Activated naive CD4-positive, alpha-beta T cell treated with anti-CD3 and anti-CD28 coated beads, Interleukin-2, amount 10 ng/mL, durations not matched to agents 7 days and 5 days (primary cell): ENCODE measurements around the gene OR5A2.
"Not testable (repeated sequence)": the region's sequence is repeated elsewhere in the genome, so short reads cannot be mapped to it uniquely, and the experiment has no call there.

Source experiments
- CTCF ChIA-PET: fragments of 350-600 bp; sonication (Branson Sonifier 250); formaldehyde crosslinking; loops from one replicate; lab custom pipeline; 2021; ENCODE audit warnings: antibody characterized with exemption; lab: Charles Lee
- DNase-seq: peaks from one replicate; pipeline ENCODE4 v3.0.0-alpha.2; 2020
- H3K27ac Mint-ChIP-seq: one replicate; pipeline ENCODE4 v1.8.0; 2021; ENCODE audit warnings: mild to moderate bottlenecking, moderate library complexity, mixed read lengths
- H3K27me3 Mint-ChIP-seq: one replicate; pipeline ENCODE4 v1.8.0; 2021; ENCODE audit warnings: mild to moderate bottlenecking, mixed read lengths
- H3K36me3 Mint-ChIP-seq: one replicate; pipeline ENCODE4 v1.8.0; 2021; ENCODE audit warnings: mixed read lengths
- H3K4me1 Mint-ChIP-seq: one replicate; pipeline ENCODE4 v1.8.0; 2021; ENCODE audit warnings: mixed read lengths
- H3K4me3 Mint-ChIP-seq: one replicate; pipeline ENCODE4 v1.8.0; 2021; ENCODE audit warnings: mild to moderate bottlenecking, moderate library complexity, mixed read lengths
- H3K9me3 Mint-ChIP-seq: one replicate; pipeline ENCODE4 v1.8.0; 2021; ENCODE audit warnings: mixed read lengths

The OR5A2 gene, protein sequence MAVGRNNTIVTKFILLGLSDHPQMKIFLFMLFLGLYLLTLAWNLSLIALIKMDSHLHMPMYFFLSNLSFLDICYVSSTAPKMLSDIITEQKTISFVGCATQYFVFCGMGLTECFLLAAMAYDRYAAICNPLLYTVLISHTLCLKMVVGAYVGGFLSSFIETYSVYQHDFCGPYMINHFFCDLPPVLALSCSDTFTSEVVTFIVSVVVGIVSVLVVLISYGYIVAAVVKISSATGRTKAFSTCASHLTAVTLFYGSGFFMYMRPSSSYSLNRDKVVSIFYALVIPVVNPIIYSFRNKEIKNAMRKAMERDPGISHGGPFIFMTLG

GRCh38 chr11:59426361-59427067 lies at the start of gene OR5A2:
OR5A2 (minus strand) TSS chr11:59426413; CDS start chr11:59422953, 3,460 bp downstream.
- Mint-ChIP-seq H3K36me3 (no peaks in the 10 kb centered on the region), H3K4me3 (no peak within 1 kb of the TSS), H3K4me1 (peaks cover 8% of the 10 kb centered on the region), H3K9me3 (no peaks in the 10 kb centered on the region), H3K27ac (no peak within 1 kb of the TSS), H3K27me3 (peaks cover 4% of the 10 kb centered on the region)
- CTCF ChIA-PET = interaction anchor here (1.0 kb wide), 1 partner anchor 11 kb away, joined by 4 read pairs; no protein-coding TSS in a partner anchor
- no peak for DNase-seq

- Mint-ChIP-seq H3K27me3 (peaks cover 7% of the 10 kb centered on the region), H3K27ac (no peak overlapping the region), H3K4me1 (no peaks in the 10 kb centered on the region), H3K4me3 (no peak overlapping the region), H3K9me3 (no peaks in the 10 kb centered on the region), H3K36me3 (no peaks in the 10 kb centered on the region)
- CTCF ChIA-PET = no interaction called here
- DNase-seq = no peak
Measured at GRCh38 chr11:59475176-59475575, 49.0 kb upstream of the OR5A2 start.

DNA sequence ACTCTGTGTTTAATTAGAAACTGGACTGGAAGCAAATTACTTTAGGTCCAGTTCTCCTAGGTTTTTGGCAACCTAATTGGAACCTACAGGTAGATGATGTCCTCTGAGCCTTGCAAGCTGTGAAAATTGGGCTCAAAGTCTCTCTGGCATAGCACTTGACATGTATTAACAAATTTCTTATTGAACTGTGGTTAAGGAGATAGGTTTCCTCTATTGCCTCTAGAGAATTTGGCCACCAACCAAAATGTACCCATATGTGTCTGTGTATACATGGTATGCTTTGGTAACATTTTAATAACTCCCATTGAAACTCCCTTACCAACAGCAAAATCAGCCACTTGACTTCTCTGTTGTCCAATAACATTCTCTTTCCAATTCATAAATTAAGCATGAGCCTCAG lies 46.8 kb upstream of the OR5A2 start, which contains the start of gene OR4D10:
TSS of gene OR4D10 (plus strand) at position 301 of the 400 bp plus-strand sequence. CDS start 4,115 bp downstream, outside the sequence.
- DNase-seq = no peak
- Mint-ChIP-seq H3K9me3 (no peaks in the 10 kb centered on the region), H3K4me3 (no peak within 1 kb of the TSS), H3K36me3 (no peaks in the 10 kb centered on the region), H3K27me3 (peaks cover 11% of the 10 kb centered on the region), H3K27ac (no peak within 1 kb of the TSS), H3K4me1 (no peaks in the 10 kb centered on the region)
- CTCF ChIA-PET = no interaction called here

DNA sequence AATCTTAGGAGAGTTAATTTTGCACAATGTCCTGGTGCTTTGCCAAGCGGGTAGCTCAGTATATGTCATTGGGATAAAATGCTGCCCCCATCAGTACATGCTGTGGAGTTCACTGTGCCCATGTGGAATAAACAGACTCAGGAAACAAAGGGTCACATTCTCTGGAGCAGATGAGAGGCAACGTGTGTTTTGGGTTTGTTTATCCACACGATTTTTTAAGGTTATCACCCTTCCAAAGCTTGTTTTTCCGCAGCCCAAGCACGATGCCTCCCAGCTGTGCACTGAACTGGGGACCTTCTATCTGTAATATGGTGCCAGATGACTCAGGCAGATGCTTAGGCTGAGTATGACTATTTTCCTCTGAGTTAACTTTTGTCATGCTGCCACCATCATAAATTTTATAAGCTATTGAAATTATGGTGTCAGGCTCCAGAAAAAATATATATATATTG lies 37.0 kb upstream of the OR5A2 start:
- Mint-ChIP-seq H3K4me3 (no peak overlapping the region), H3K9me3 (no peaks in the 10 kb centered on the region), H3K27ac (no peak overlapping the region), H3K4me1 (no peaks in the 10 kb centered on the region), H3K36me3 (no peaks in the 10 kb centered on the region), H3K27me3 (no peaks in the 10 kb centered on the region)
- DNase-seq = no peak
- CTCF ChIA-PET = no interaction called here

- no peaks in the 10 kb centered on the region for H3K4me1 Mint-ChIP-seq
- DNase-seq = no peak
- CTCF ChIA-PET = no interaction called here
- H3K36me3 Mint-ChIP-seq = no peaks in the 10 kb centered on the region
- no peak overlapping the region for H3K4me3 Mint-ChIP-seq
- H3K27me3 Mint-ChIP-seq = no peaks in the 10 kb centered on the region
- H3K27ac Mint-ChIP-seq = no peak overlapping the region
- no peaks in the 10 kb centered on the region for H3K9me3 Mint-ChIP-seq
Measured at GRCh38 chr11:59459916-59460315, 33.7 kb upstream of the OR5A2 start.

DNA sequence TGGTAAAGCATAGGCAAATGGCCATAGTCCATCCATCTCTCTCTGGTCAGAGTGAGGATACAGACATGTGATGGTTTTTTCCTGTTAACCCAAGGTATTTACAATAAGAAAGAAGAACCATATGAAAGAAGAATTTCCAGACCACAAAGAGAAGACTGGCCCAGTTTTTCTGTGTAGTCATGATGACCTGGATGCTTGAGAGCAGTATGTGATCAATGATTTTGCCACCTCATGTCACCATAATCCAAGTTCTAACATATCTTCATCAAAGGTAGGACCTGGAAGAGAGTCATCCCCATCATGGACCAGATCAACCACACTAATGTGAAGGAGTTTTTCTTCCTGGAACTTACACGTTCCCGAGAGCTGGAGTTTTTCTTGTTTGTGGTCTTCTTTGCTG lies 30.4 kb upstream of the OR5A2 start, which contains the start of gene OR4D6:
TSS of gene OR4D6 (plus strand) at position 301 of the 400 bp plus-strand sequence. CDS start at position 301, 0 bp downstream.
- DNase-seq = no peak
- Mint-ChIP-seq H3K9me3 (no peaks in the 10 kb centered on the region), H3K4me1 (no peaks in the 10 kb centered on the region), H3K27me3 (no peaks in the 10 kb centered on the region), H3K36me3 (no peaks in the 10 kb centered on the region), H3K4me3 (no peak within 1 kb of the TSS), H3K27ac (no peak within 1 kb of the TSS)
- CTCF ChIA-PET = no interaction called here

GRCh38 chr11:59448484-59448883 lies 22.3 kb upstream of the OR5A2 start:
- H3K4me3 Mint-ChIP-seq = no peak overlapping the region
- no peaks in the 10 kb centered on the region for H3K27me3 Mint-ChIP-seq
- no peaks in the 10 kb centered on the region for H3K4me1 Mint-ChIP-seq
- peaks cover 4% of the 10 kb centered on the region for H3K9me3 Mint-ChIP-seq
- CTCF ChIA-PET = no interaction called here
- no peaks in the 10 kb centered on the region for H3K36me3 Mint-ChIP-seq
- no peak overlapping the region for H3K27ac Mint-ChIP-seq
- no peak for DNase-seq

DNA sequence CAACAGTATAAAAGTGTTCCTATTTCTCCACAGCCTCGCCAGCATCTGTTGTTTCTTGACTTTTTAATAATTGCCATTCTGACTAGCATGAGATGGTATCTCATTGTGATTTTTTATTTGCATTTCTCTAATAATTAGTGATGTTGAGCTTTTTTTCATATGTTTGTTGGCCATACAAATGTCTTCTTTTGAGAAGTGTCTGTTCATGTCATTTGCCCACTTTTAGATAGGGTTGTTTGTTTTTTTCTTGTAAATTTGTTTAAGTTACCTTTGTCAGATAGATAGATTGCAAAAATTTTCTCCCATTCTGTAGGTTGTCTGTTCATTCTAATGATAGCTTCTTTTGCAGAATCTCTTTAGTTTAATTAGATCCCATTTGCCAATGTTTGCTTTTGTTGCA lies 19.4 kb upstream of the OR5A2 start:
- H3K4me1 Mint-ChIP-seq, H3K4me3 Mint-ChIP-seq, H3K27ac Mint-ChIP-seq, H3K27me3 Mint-ChIP-seq, DNase-seq, H3K9me3 Mint-ChIP-seq, H3K36me3 Mint-ChIP-seq, CTCF ChIA-PET: not testable (repeated sequence)

DNA sequence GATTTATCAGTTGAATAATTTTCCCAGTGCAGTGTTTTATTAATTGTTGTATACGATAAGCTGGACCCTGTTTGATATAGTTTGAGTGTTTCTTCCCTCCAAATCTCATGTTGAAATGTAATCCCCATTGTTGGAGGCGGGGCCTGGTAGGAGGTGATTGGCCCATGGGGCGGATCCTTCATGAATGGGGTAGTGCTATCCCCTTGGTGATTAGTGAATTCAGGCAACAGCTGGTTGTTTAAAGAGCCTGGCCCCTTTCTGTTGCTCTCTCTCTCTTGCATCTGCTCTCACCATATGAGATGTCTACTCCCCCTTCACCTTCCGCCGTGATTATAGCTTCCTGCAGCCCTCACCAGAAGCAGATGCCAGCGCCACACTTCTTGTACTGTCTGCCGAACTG lies 11.6 kb upstream of the OR5A2 start:
- Mint-ChIP-seq H3K27ac (no peak overlapping the region), H3K36me3 (no peaks in the 10 kb centered on the region), H3K9me3 (no peaks in the 10 kb centered on the region), H3K4me3 (no peak overlapping the region), H3K27me3 (peaks cover 4% of the 10 kb centered on the region), H3K4me1 (no peaks in the 10 kb centered on the region)
- CTCF ChIA-PET = interaction anchor here (1.5 kb wide), 1 partner anchor 11 kb away, joined by 4 read pairs; the partner anchor contains the start of gene OR5A2
- DNase-seq = no peak

GRCh38 chr11:59436169-59436568 lies 10.0 kb upstream of the OR5A2 start, which contains the start of gene OR5A1:
OR5A1 (plus strand) TSS chr11:59436469; CDS start chr11:59443169, 6,700 bp downstream.
- Mint-ChIP-seq H3K27me3 (peaks cover 4% of the 10 kb centered on the region), H3K4me3 (no peak within 1 kb of the TSS), H3K36me3 (no peaks in the 10 kb centered on the region), H3K27ac (no peak within 1 kb of the TSS), H3K4me1 (no peaks in the 10 kb centered on the region), H3K9me3 (no peaks in the 10 kb centered on the region)
- CTCF ChIA-PET = interaction anchor here (1.5 kb wide), 1 partner anchor 265 kb away, joined by 3 read pairs; the partner anchor contains the start of gene DTX4
- DNase-seq = no peak

- H3K36me3 Mint-ChIP-seq = no peaks in the 10 kb centered on the region
- DNase-seq = peak; percentile 50
- H3K9me3 Mint-ChIP-seq = no peaks in the 10 kb centered on the region
- H3K27me3 Mint-ChIP-seq = peaks cover 2% of the 10 kb centered on the region
- no peak overlapping the region for H3K4me3 Mint-ChIP-seq
- CTCF ChIA-PET = interaction anchor here (0.9 to 5.3 kb wide), 6 partner anchors 20 to 259 kb away, joined by 3 to 32 read pairs (median 3); partner anchors contain the start of gene DTX4
- H3K27ac Mint-ChIP-seq = no peak overlapping the region
- no peaks in the 10 kb centered on the region for H3K4me1 Mint-ChIP-seq
Measured at GRCh38 chr11:59429924-59430516, 3.8 kb upstream of the OR5A2 start.

DNA sequence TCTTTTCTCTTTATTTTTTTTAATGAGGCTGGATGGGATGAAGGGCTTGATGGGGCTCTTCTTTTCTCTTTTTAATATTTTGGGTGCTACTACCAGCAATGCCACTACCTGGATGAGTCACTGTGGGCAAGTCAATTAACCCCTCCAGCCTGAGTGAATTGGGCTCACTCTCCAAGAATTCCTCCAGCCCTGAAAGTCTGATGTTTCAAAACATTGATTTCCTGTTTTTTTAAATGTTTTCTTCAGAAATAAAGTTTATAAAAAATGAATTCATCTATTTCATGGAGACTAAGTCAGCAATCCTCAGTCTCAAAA lies 812 bp upstream of the OR5A2 start:
- Mint-ChIP-seq H3K9me3 (no peaks in the 10 kb centered on the region), H3K4me3 (no peak overlapping the region), H3K36me3 (no peaks in the 10 kb centered on the region), H3K27me3 (peaks cover 4% of the 10 kb centered on the region), H3K4me1 (peaks cover 8% of the 10 kb centered on the region), H3K27ac (no peak overlapping the region)
- no peak for DNase-seq
- CTCF ChIA-PET = no interaction called here

DNA sequence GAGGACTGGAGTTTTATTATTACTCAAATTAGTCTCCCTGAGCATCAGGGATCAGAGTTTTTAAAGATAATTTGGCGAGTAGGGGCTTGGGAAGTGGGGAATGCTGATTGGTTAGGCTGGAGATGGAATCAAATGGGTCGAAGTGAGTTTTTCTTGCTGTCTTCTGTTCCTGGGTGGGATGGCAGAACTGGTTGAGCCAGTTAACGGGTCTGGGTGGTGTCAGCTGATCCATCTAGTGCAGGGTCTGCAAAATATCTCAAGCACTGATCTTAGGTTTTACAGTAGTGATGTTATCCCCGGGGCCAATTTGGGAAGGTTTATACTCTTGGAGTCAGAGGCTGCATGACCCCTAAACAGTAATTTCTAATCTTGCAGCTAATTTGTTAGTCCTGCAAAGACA lies 1.1 kb downstream of the OR5A2 start:
- Mint-ChIP-seq H3K4me3 (no peak overlapping the region), H3K27me3 (peaks cover 4% of the 10 kb centered on the region), H3K27ac (no peak overlapping the region), H3K9me3 (no peaks in the 10 kb centered on the region), H3K4me1 (peaks cover 8% of the 10 kb centered on the region), H3K36me3 (no peaks in the 10 kb centered on the region)
- no peak for DNase-seq
- CTCF ChIA-PET = no interaction called here

GRCh38 chr11:59423835-59424234 lies 2.4 kb downstream of the OR5A2 start:
- no peak for DNase-seq
- Mint-ChIP-seq H3K4me3 (no peak overlapping the region), H3K27me3 (peaks cover 4% of the 10 kb centered on the region), H3K9me3 (no peaks in the 10 kb centered on the region), H3K27ac (no peak overlapping the region), H3K4me1 (peaks cover 8% of the 10 kb centered on the region), H3K36me3 (no peaks in the 10 kb centered on the region)
- CTCF ChIA-PET = interaction anchor here (1.1 kb wide), 1 partner anchor 253 kb away, joined by 3 read pairs; no protein-coding TSS in a partner anchor
